PC-3 (cell line): ENCODE measurements around the gene JAML. TPM values are rescaled to one million over a fixed set of nuclear protein-coding genes. Genes with fewer than 3 reads are reported as not detected.

Experiments used
- ATAC-seq: fragments of 200-7000 bp; cut with Tn5 transposase; 2 replicates; pipeline ENCODE4 v1.9.1; 2020; ENCODE audit warnings: mild to moderate bottlenecking, moderate library complexity
- BruUV-seq: library from RNA; stranded (reverse); fragments of 400-500 nt; replicated peaks from 2 replicates; lab custom pipeline; 2021; lab: Mats Ljungman, UMichigan
- CTCF ChIA-PET: fragments of 300-600 bp; sonication (Branson Sonifier 250); formaldehyde crosslinking; loops from one replicate; lab custom pipeline; 2022; ENCODE audit warnings: antibody characterized with exemption; lab: Charles Lee
- POLR2A ChIA-PET: fragments of 300-600 bp; sonication (Branson Sonifier 250); formaldehyde crosslinking; loops from one replicate; lab custom pipeline; 2022; ENCODE audit warnings: antibody characterized with exemption; ENCODE audit not compliant: unreplicated experiment; lab: Charles Lee
- DNase-seq: peaks from one replicate; pipeline ENCODE4 v3.0.0-alpha.2; 2015
- H2AFZ ChIP-seq: fragments of 300-600 bp; sonication (generic); 2 replicates; pipeline ENCODE4 v1.6.0; 2016; ENCODE audit warnings: antibody characterized with exemption, low read length
- H3F3A ChIP-seq: fragments of 300-600 bp; sonication (generic); one replicate; pipeline ENCODE4 v1.6.0; 2017; ENCODE audit warnings: antibody characterized with exemption, low read length, control low read depth, mild to moderate bottlenecking; ENCODE audit not compliant: unreplicated experiment
- H3K27ac ChIP-seq: fragments of 300-600 bp; sonication (generic); 2 replicates; pipeline ENCODE4 v1.5.1; 2016; ENCODE audit warnings: mild to moderate bottlenecking, low read length
- H3K27me3 ChIP-seq: fragments of 300-600 bp; sonication (generic); 2 replicates; pipeline ENCODE4 v1.6.1; 2016; ENCODE audit warnings: low read length, mixed read lengths
- H3K36me3 ChIP-seq: fragments of 300-600 bp; sonication (generic); 2 replicates; pipeline ENCODE4 v1.6.1; 2016; ENCODE audit warnings: low read depth, mixed run types, low read length, mixed read lengths
- H3K4me1 ChIP-seq: fragments of 300-600 bp; sonication (generic); 2 replicates; pipeline ENCODE4 v1.5.1; 2016; ENCODE audit warnings: low read length; ENCODE audit not compliant: insufficient read depth
- H3K4me2 ChIP-seq: fragments of 300-600 bp; sonication (generic); 2 replicates; pipeline ENCODE4 v1.6.0; 2016; ENCODE audit warnings: low read length
- H3K4me3 ChIP-seq: fragments of 300-600 bp; sonication (generic); 2 replicates; pipeline ENCODE4 v1.5.1; 2016; ENCODE audit warnings: mild to moderate bottlenecking, low read length, mixed read lengths
- H3K79me2 ChIP-seq: fragments of 300-600 bp; sonication (generic); 2 replicates; pipeline ENCODE4 v1.6.1; 2017; ENCODE audit warnings: low read length, mixed read lengths
- H3K9ac ChIP-seq: fragments of 300-600 bp; sonication (generic); 2 replicates; pipeline ENCODE4 v1.6.0; 2016; ENCODE audit warnings: mild to moderate bottlenecking, low read length
- H3K9me2 ChIP-seq: fragments of 300-600 bp; sonication (generic); replicated peaks from 2 replicates; pipeline ENCODE4 v1.6.1; 2016; ENCODE audit warnings: mixed run types, low read length, mixed read lengths
- H3K9me3 ChIP-seq: fragments of 300-600 bp; sonication (generic); 2 replicates; pipeline ENCODE4 v1.6.1; 2016; ENCODE audit warnings: low read length, mixed read lengths
- H4K20me1 ChIP-seq: fragments of 300-600 bp; sonication (generic); 2 replicates; pipeline ENCODE4 v1.6.1; 2016; ENCODE audit warnings: low read length, mixed read lengths
- EZH2 ChIP-seq: fragments of 300-600 bp; sonication (generic); IDR thresholded peaks from one replicate; pipeline ENCODE4 v1.6.1; 2017; ENCODE audit warnings: antibody characterized with exemption, mild to moderate bottlenecking, low read length; ENCODE audit not compliant: unreplicated experiment
- EZH2phosphoT487 ChIP-seq: fragments of 300-600 bp; sonication (generic); IDR thresholded peaks from 2 replicates; pipeline ENCODE4 v1.6.1; 2018; ENCODE audit warnings: mild to moderate bottlenecking, antibody characterized with exemption, low read length, borderline replicate concordance
- intact Hi-C: fragments of 100-400 bp; cut with micrococcal nuclease; formaldehyde crosslinking; loops from 2 replicates; pipeline ENCODE4 v1.9.0; 2023
- total RNA-seq: library from RNA; depleted of rRNA; stranded (reverse); fragments of >200 nt; gene quantifications from 2 replicates; pipeline ENCODE4 v1.2.3, GENCODE V29; 2014
- TF ChIP-seq, protein P1 (sequence below): fragments of 300-600 bp; sonication (generic); conservative IDR thresholded peaks from 2 replicates; pipeline ENCODE4 v1.5.1; 2017; ENCODE audit warnings: antibody characterized with exemption, low read depth, mild to moderate bottlenecking, low read length

JAML gene
- total RNA-seq, 1 experiment from 2014 or later: not detected

DNA sequence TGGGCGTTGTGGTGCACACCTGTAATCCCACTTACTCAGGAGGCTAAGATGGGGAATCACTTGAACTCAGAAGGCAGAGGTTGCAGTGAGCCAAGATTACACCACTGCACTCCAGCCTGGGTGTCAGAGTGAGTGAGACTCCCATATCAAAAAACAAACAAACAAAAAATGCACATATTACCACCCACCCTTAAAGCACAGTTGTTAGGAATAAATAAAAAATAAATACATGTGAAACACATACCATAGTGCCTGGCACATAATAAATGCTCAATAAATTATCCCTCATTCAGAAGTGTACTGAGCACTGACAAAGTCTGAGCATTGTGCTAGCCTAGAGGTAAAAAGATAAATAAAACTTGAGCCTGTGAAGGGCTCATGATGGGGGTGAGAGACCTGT is 9.0 kb upstream of the JAML start:
- no peaks in the 10 kb centered on the region for H4K20me1 ChIP-seq
- H3K36me3 ChIP-seq: no peaks in the 10 kb centered on the region
- H3K4me2 ChIP-seq: no peak overlapping the region
- H2AFZ ChIP-seq: no peak overlapping the region
- H3F3A ChIP-seq: no peaks in the 10 kb centered on the region
- no peak for DNase-seq
- intact Hi-C loops: no loop called here
- BruUV-seq: no TSS peak
- ChIA-PET POLR2A (no interaction called here), CTCF (interaction anchor here (1.5 kb wide), 1 partner anchor 35 kb away, joined by 5 read pairs; no protein-coding TSS in a partner anchor)
- H3K9me2 ChIP-seq: no peaks in the 10 kb centered on the region
- TF ChIP-seq EZH2phosphoT487 (no peak), EZH2 (no peak)
- TF ChIP-seq, protein P1, sequence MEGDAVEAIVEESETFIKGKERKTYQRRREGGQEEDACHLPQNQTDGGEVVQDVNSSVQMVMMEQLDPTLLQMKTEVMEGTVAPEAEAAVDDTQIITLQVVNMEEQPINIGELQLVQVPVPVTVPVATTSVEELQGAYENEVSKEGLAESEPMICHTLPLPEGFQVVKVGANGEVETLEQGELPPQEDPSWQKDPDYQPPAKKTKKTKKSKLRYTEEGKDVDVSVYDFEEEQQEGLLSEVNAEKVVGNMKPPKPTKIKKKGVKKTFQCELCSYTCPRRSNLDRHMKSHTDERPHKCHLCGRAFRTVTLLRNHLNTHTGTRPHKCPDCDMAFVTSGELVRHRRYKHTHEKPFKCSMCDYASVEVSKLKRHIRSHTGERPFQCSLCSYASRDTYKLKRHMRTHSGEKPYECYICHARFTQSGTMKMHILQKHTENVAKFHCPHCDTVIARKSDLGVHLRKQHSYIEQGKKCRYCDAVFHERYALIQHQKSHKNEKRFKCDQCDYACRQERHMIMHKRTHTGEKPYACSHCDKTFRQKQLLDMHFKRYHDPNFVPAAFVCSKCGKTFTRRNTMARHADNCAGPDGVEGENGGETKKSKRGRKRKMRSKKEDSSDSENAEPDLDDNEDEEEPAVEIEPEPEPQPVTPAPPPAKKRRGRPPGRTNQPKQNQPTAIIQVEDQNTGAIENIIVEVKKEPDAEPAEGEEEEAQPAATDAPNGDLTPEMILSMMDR: no peak
- no peaks in the 10 kb centered on the region for H3K9me3 ChIP-seq
- H3K27ac ChIP-seq: no peak overlapping the region
- no peaks in the 10 kb centered on the region for H3K27me3 ChIP-seq
- ATAC-seq: no peak
- no peak overlapping the region for H3K4me3 ChIP-seq
- H3K9ac ChIP-seq: no peak overlapping the region
- H3K4me1 ChIP-seq: peaks cover 19% of the 10 kb centered on the region; the same call in 1 of the 2 replicates
- no peaks in the 10 kb centered on the region for H3K79me2 ChIP-seq

DNA sequence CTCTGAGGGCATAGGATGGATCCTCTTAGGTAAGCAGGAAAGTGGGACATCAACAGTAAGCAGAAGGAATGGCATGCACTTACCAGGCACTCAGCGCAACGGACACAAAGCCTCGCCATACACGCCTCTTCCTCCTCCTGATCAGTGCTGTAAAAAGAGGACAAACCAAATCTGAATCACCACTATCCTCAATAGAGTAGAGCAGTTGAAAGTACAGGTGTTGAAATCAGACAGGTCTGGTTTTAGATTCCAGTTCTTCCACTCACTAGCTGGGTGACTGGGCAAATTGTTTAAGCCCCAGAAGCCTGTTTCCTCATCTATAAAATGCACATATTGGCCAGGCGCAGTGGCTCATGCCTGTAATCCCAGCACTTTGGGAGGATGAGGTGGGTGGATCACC is 8.6 kb upstream of the JAML start:
- peak; percentile 27 for DNase-seq
- no peak for ATAC-seq

DNA sequence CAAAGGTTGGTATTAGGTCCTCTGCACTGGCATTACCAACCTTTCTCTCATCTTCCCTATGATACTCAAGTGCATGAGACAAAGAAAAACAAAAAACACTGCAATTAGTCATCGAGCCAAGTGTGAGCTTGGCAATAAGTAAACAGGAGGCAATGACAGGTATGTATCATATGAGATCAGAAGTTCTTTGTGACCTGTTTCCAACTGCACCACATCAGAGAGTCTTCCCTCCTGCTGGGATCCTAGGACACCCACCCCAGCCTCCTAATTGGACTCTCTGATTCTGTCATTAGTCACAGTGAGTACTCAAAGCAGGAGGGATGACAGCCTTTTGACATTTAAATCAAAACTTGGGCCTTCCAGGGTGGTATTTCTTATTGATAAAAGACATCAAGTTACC is 7.8 kb upstream of the JAML start:
- CTCF ChIA-PET: interaction anchor here (1.5 kb wide), 1 partner anchor 34 kb away, joined by 5 read pairs; no protein-coding TSS in a partner anchor
- H3K4me3 ChIP-seq: no peak overlapping the region
- no peaks in the 10 kb centered on the region for H3F3A ChIP-seq
- TF ChIP-seq EZH2 (no peak), EZH2phosphoT487 (no peak)
- TF ChIP-seq, protein P1: no peak
- H2AFZ ChIP-seq: no peak overlapping the region
- no peaks in the 10 kb centered on the region for H3K9me3 ChIP-seq
- intact Hi-C loops: no loop called here
- H4K20me1 ChIP-seq: no peaks in the 10 kb centered on the region
- POLR2A ChIA-PET: no interaction called here
- peaks cover 22% of the 10 kb centered on the region for H3K4me1 ChIP-seq
- no peaks in the 10 kb centered on the region for H3K9me2 ChIP-seq
- no peak overlapping the region for H3K4me2 ChIP-seq
- no peaks in the 10 kb centered on the region for H3K27me3 ChIP-seq
- H3K79me2 ChIP-seq: no peaks in the 10 kb centered on the region
- DNase-seq: peak; percentile 30
- no peak overlapping the region for H3K9ac ChIP-seq
- no peak overlapping the region for H3K27ac ChIP-seq
- BruUV-seq: no TSS peak
- no peaks in the 10 kb centered on the region for H3K36me3 ChIP-seq
- 0 out of 2 replicates have a peak, but pooled peaks have one; percentile 9 for ATAC-seq

More for the DNA sequence above, 8.6 kb upstream of the JAML start:
- no TSS peak for BruUV-seq
- H3K4me3 ChIP-seq: no peak overlapping the region
- H3K36me3 ChIP-seq: no peaks in the 10 kb centered on the region
- ChIA-PET POLR2A (no interaction called here), CTCF (interaction anchor here (1.5 kb wide), 1 partner anchor 35 kb away, joined by 5 read pairs; no protein-coding TSS in a partner anchor)
- H3F3A ChIP-seq: no peaks in the 10 kb centered on the region
- intact Hi-C loops: no loop called here
- no peak overlapping the region for H3K27ac ChIP-seq
- H3K4me1 ChIP-seq: peaks cover 21% of the 10 kb centered on the region
- H3K27me3 ChIP-seq: no peaks in the 10 kb centered on the region
- H3K9me2 ChIP-seq: no peaks in the 10 kb centered on the region
- TF ChIP-seq, protein P1: no peak
- TF ChIP-seq EZH2phosphoT487 (no peak), EZH2 (no peak)
- no peaks in the 10 kb centered on the region for H3K9me3 ChIP-seq
- H3K79me2 ChIP-seq: no peaks in the 10 kb centered on the region
- no peaks in the 10 kb centered on the region for H4K20me1 ChIP-seq
- no peak overlapping the region for H3K9ac ChIP-seq
- no peak overlapping the region for H2AFZ ChIP-seq
- H3K4me2 ChIP-seq: no peak overlapping the region
